ENCODE measurements around the gene HIRA.

DNA sequence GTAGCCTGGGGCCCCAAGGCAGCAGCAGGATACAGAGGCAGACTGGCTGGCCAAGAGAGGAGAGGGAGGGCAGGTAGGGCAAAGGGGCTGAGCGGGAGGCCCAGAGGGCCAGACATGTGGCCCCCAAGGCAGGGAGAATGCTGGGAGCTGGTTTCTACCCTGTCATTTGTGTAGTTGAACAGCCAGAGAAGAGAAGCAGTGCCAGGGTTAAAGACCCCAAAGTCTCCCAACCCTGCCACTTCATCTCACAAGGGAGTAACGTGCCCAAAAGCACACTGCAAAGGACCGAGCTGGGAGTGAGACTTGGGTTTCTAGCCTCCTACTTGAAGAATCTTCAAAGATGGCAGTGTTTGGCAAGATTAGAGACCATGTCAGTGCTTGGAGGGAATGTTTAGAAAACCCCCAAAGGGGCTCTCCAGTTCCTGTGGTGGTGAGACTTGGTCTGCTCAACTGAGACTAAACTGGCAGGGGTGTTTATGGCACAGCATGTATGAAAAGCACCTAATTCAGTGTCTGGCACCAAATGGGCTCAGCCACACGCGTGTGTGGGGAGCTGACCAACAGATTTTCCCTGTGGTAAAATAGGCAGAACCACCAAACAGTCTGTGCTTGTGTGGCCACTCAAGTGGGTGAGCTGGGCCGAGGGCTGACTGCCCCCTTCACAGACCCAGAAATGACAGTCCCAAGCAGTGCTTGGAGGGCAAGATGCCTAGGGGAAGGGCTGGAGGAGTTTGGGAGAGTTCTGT is 71.8 kb downstream of the HIRA start:
- TF ChIP-seq CHD4 (IDR thresholded peaks at IDR 0.05; ENCODE audit: borderline replicate concordance) (no peak), BHLHE40 (IDR thresholded peaks at IDR 0.05; ENCODE audit: low read depth, low read length) (no peak), SMC3 (IDR thresholded peaks at IDR 0.05) (no peak), POLR2A (IDR thresholded peaks at IDR 0.05; ENCODE audit: low read length) (no peak), NFE2L2 (conservative IDR thresholded peaks at IDR 0.05; ENCODE audit: low read length) (no peak), POLR2AphosphoS2 (conservative IDR thresholded peaks at IDR 0.05; ENCODE audit: low read length) (no peak), HDAC2 (IDR thresholded peaks at IDR 0.05) (no peak), CEBPB (IDR thresholded peaks at IDR 0.05) (no peak)
- TF ChIP-seq, protein P1, sequence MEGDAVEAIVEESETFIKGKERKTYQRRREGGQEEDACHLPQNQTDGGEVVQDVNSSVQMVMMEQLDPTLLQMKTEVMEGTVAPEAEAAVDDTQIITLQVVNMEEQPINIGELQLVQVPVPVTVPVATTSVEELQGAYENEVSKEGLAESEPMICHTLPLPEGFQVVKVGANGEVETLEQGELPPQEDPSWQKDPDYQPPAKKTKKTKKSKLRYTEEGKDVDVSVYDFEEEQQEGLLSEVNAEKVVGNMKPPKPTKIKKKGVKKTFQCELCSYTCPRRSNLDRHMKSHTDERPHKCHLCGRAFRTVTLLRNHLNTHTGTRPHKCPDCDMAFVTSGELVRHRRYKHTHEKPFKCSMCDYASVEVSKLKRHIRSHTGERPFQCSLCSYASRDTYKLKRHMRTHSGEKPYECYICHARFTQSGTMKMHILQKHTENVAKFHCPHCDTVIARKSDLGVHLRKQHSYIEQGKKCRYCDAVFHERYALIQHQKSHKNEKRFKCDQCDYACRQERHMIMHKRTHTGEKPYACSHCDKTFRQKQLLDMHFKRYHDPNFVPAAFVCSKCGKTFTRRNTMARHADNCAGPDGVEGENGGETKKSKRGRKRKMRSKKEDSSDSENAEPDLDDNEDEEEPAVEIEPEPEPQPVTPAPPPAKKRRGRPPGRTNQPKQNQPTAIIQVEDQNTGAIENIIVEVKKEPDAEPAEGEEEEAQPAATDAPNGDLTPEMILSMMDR (IDR thresholded peaks at IDR 0.05) = no peak

Data from A549 (cell line).